H7 (cell line): ENCODE results near the gene ADAP1. TPM values are rescaled to one million over a fixed set of nuclear protein-coding genes. Genes with fewer than 3 reads are reported as not detected.
"Not testable (repeated sequence)": the region's sequence is repeated elsewhere in the genome, so short reads cannot be mapped to it uniquely, and the experiment has no call there.

ENCODE experiments used
- DNase-seq: peaks from one replicate; pipeline ENCODE4 v3.0.0; 2012
- H3K27me3 ChIP-seq: 2 replicates; pipeline ENCODE4 v1.6.0; 2011; ENCODE audit warnings: mild to moderate bottlenecking, low read length; ENCODE audit not compliant: control insufficient read depth, insufficient read depth
- H3K36me3 ChIP-seq: replicated peaks from 2 replicates; pipeline ENCODE4 v1.5.1; 2011; ENCODE audit warnings: low read length; ENCODE audit not compliant: control insufficient read depth, insufficient read depth
- H3K4me3 ChIP-seq: 2 replicates; pipeline ENCODE4 v1.5.1; 2011; ENCODE audit warnings: low read depth, mild to moderate bottlenecking, control low read depth, low read length, moderate library complexity; ENCODE audit not compliant: insufficient read depth
- total RNA-seq: library from RNA; depleted of rRNA; stranded (reverse); fragments of >200 nt; shearing (Covaris generic); gene quantifications from 2 replicates; pipeline ENCODE4 v1.2.3, GENCODE V29; 2014

Gene ADAP1
- total RNA-seq, 1 experiment from 2014 or later, result 5.0 TPM

DNA sequence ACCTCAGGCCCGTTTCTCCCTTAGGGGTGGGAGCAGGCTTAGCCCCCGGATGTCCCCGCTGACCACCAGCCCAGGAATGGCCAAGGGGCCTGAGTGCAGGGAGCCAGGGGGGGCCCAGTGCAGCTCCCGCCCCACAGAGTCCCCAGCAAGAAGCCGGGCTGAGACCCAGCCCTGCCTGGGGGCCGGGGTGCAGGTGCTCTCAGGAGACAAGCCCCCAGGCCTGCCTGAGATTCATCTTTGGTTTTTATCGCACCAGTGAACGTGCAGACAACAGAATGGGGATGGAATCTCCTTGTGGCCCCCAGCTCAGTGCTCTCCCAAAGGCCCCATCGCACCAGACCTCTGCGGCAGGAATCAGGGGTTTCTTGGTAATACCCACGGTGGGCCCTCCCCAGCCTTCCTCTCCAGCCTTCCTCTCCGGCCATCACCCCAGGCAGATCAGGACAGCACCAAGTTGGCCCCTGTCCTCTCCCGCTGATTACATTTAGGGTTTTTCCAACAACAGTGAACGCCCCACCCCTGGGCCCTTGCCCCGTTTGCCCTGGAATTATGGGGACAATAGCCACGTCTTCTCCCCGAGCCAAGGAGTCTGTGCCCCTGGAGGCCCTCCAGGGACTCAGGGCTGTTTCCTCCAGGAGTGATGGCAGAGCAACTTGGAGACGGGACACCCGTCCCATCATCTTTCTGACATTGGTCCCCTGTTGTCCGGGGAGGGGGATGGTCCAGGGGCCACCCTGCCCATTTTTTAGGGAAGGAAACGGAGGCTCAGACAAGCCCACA, 22.4 kb downstream of the ADAP1 start:
- Histone ChIP-seq H3K4me3 (no peak overlapping the region), H3K27me3 (no peaks in the 10 kb centered on the region), H3K36me3 (no peaks in the 10 kb centered on the region)
- DNase-seq, result no peak

- Histone ChIP-seq H3K27me3 (no peaks in the 10 kb centered on the region), H3K36me3 (no peaks in the 10 kb centered on the region), H3K4me3 (no peak overlapping the region)
- DNase-seq, result no peak
Observed at GRCh38 chr7:930975-931758, 23.3 kb downstream of the ADAP1 start.

GRCh38 chr7:929311-929711, 25.2 kb downstream of the ADAP1 start:
- H3K36me3 ChIP-seq, result no peaks in the 10 kb centered on the region
- H3K27me3 ChIP-seq, result no peaks in the 10 kb centered on the region
- no peak overlapping the region for H3K4me3 ChIP-seq
- DNase-seq, result no peak

DNA sequence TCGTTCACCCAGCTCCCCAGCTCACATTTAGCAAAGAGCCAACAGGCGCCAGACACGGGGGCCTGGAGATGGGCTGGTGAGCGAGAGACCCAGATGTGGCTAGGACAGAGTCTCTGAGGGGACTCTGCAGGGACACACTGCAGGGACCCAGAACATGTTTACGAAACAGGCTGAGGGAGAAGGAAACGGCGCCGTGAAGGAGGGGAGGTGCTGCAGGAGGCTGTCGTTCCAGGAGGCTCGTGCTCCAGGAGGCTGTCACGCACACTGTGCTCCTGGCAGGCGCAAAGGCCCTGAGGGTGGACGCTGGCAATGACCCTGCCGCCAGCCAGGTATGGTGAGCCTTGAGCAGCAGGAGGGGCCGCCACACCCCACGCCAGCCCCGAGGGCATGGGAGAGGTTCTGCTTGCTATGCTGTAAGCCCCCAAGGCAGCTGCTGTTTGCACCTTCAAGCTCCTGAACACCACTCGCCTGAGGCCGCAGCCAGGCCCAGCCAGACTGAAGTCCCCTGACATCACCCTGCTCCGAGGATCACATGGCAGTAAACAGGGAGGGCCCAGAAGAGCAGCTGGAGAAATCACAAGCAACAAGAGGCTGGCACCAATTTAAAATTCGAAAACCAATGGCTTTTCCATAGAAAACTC, 27.3 kb downstream of the ADAP1 start:
- H3K4me3 ChIP-seq, result no peak overlapping the region
- no peaks in the 10 kb centered on the region for H3K36me3 ChIP-seq
- no peak for DNase-seq
- no peaks in the 10 kb centered on the region for H3K27me3 ChIP-seq

GRCh38 chr7:926061-927030, 28.1 kb downstream of the ADAP1 start:
- H3K4me3 ChIP-seq, result no peak overlapping the region
- no peaks in the 10 kb centered on the region for H3K27me3 ChIP-seq
- H3K36me3 ChIP-seq, result no peaks in the 10 kb centered on the region
- no peak for DNase-seq

- H3K4me3 ChIP-seq, result no peak overlapping the region
- H3K27me3 ChIP-seq, result no peaks in the 10 kb centered on the region
- no peak for DNase-seq
- H3K36me3 ChIP-seq, result no peaks in the 10 kb centered on the region
Observed at GRCh38 chr7:925601-926000, 28.9 kb downstream of the ADAP1 start.

DNA sequence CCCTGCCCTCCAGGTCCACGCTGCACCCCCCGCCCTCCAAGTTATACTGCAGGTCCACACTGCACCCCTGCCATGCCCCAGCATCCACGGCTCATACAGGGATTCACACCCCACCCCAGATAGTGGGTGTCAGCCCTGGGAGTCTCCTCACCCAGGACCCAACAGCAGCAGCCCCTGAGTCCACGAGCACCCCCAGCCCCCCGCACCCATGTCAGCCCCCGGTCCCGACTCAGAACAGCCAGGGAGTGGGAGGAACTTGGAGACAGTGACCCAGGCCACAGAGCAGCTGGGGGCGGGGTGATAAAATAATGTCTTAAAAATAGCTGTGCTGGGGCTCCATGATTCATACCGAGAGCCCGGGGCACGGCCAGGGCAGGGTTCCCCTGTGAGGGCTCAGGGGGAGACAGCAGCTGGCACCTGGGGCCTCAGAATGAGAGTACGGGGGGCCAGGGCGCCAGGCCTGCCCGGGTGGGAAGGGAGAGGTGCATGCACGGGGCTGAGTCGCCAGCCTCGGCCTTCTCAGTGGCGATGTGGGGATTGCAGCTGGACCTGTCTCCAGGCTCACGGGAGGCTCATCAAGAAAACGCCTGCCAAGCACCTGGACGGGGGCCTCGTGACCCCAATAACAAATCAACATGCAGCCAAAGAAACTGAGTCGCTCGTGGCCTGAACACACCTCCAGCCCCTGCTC, 29.8 kb downstream of the ADAP1 start:
- H3K4me3 ChIP-seq, result no peak overlapping the region
- no peaks in the 10 kb centered on the region for H3K36me3 ChIP-seq
- no peak for DNase-seq
- no peaks in the 10 kb centered on the region for H3K27me3 ChIP-seq

DNA sequence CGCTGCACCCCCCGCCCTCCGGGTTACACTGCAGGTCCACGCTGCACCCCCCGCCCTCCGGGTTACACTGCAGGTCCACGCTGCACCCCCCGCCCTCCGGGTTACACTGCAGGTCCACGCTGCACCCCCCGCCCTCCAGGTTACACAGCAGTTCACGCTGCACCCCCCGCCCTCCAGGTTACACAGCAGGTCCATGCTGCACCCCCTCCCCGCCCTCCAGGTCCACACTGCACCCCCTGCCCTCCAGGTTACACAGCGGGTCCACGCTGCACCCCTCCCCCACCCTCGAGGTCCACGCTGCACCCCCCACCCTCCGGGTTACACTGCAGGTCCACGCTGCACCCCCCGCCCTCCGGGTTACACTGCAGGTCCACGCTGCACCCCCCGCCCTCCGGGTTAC, 30.4 kb downstream of the ADAP1 start:
- not testable (repeated sequence) for DNase-seq, H3K27me3 ChIP-seq, H3K36me3 ChIP-seq, H3K4me3 ChIP-seq

GRCh38 chr7:923108-924041, 31.1 kb downstream of the ADAP1 start:
- no peak for DNase-seq

GRCh38 chr7:922334-923107, 32.0 kb downstream of the ADAP1 start:
- H3K4me3 ChIP-seq, result no peak overlapping the region
- DNase-seq, result no peak
- H3K27me3 ChIP-seq, result no peaks in the 10 kb centered on the region
- no peaks in the 10 kb centered on the region for H3K36me3 ChIP-seq

More at GRCh38 chr7:923108-924041, 31.1 kb downstream of the ADAP1 start:
- H3K36me3 ChIP-seq, result no peaks in the 10 kb centered on the region
- H3K27me3 ChIP-seq, result no peaks in the 10 kb centered on the region
- no peak overlapping the region for H3K4me3 ChIP-seq

- H3K4me3 ChIP-seq, result no peak overlapping the region
- no peaks in the 10 kb centered on the region for H3K27me3 ChIP-seq
- H3K36me3 ChIP-seq, result no peaks in the 10 kb centered on the region
- no peak for DNase-seq
Observed at GRCh38 chr7:921581-922333, 32.7 kb downstream of the ADAP1 start.

DNA sequence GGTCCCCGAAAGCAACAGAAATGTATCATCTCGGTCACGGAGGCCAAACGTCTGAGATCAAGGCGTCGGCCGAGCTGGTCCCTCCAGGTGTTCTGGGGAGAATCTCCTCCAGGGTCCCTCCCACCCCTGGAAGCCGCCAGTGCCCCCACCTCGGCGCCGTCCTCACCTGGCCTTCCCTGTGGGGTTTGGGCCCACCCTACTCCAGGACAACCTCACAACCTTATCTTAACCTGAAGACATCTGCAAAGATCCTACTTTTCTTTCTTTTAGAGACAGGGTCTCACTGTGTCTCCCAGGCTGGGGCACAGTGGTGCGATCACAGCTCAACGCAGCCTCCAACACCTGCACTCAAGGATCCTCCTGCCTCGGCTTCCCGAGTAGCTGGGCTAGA, 33.4 kb downstream of the ADAP1 start:
- no peak for DNase-seq
- H3K27me3 ChIP-seq, result no peaks in the 10 kb centered on the region
- H3K36me3 ChIP-seq, result no peaks in the 10 kb centered on the region
- no peak overlapping the region for H3K4me3 ChIP-seq
